ENCODE data around the gene RWDD3.
A peak's percentile ranks its signal among the peaks of the same experiment; 100 is the strongest.

Gene RWDD3

GRCh38 chr1:95230768-95231191 is 3.2 kb upstream of the RWDD3 start:
- DNase-seq = no peak

- DNase-seq = no peak
Measured at GRCh38 chr1:95232646-95233318, 1.2 kb upstream of the RWDD3 start.

GRCh38 chr1:95233319-95233736 is 682 bp upstream of the RWDD3 start:
- peak; percentile 28 for DNase-seq

- DNase-seq = no peak
Measured at GRCh38 chr1:95236784-95237575, 3.0 kb downstream of the RWDD3 start.

GRCh38 chr1:95237981-95238703 is 4.1 kb downstream of the RWDD3 start:
- DNase-seq = no peak

- no peak for DNase-seq
Measured at GRCh38 chr1:95245029-95245428, 11.0 kb downstream of the RWDD3 start.

- DNase-seq = no peak
Measured at GRCh38 chr1:95246511-95246910, 12.5 kb downstream of the RWDD3 start.

- DNase-seq = no peak
Measured at GRCh38 chr1:95247607-95248006, 13.6 kb downstream of the RWDD3 start.

GRCh38 chr1:95249916-95250315 is 15.9 kb downstream of the RWDD3 start:
- no peak for DNase-seq

- no peak for DNase-seq
Measured at GRCh38 chr1:95252422-95252821, 18.4 kb downstream of the RWDD3 start.

GRCh38 chr1:95254959-95255358 is 20.9 kb downstream of the RWDD3 start:
- DNase-seq = no peak

GRCh38 chr1:95255826-95256225 is 21.8 kb downstream of the RWDD3 start:
- DNase-seq = no peak

GRCh38 chr1:95257758-95258157 is 23.7 kb downstream of the RWDD3 start:
- no peak for DNase-seq

GRCh38 chr1:95259245-95259644 is 25.2 kb downstream of the RWDD3 start:
- DNase-seq = no peak

GRCh38 chr1:95262913-95263312 is 28.9 kb downstream of the RWDD3 start:
- DNase-seq = no peak

- no peak for DNase-seq
Measured at GRCh38 chr1:95263450-95263849, 29.4 kb downstream of the RWDD3 start.

- DNase-seq = no peak
Measured at GRCh38 chr1:95265106-95265505, 31.1 kb downstream of the RWDD3 start.

- no peak for DNase-seq
Measured at GRCh38 chr1:95276429-95276828, 42.4 kb downstream of the RWDD3 start.

- no peak for DNase-seq
Measured at GRCh38 chr1:95278173-95279006, 44.4 kb downstream of the RWDD3 start.

- DNase-seq = no peak
Measured at GRCh38 chr1:95281781-95282517, 47.9 kb downstream of the RWDD3 start.

GRCh38 chr1:95282518-95282895 is 48.5 kb downstream of the RWDD3 start:
- DNase-seq = no peak

GRCh38 chr1:95284420-95284819 is 50.4 kb downstream of the RWDD3 start:
- no peak for DNase-seq
